Loucy (cell line): ENCODE data around the gene PROP1.

Experiments
- CTCF ChIP-seq: fragments of 200-600 bp; sonication (generic); conservative IDR thresholded peaks from 2 replicates; pipeline ENCODE4 v1.5.1; 2014; ENCODE audit warnings: mild to moderate bottlenecking, antibody characterized with exemption, low read length
- EZH2phosphoT487 ChIP-seq: fragments of 200-600 bp; IDR thresholded peaks from 2 replicates; pipeline ENCODE4 v1.6.1; 2018; ENCODE audit warnings: antibody characterized with exemption, mild to moderate bottlenecking, moderate library complexity, borderline replicate concordance

DNA sequence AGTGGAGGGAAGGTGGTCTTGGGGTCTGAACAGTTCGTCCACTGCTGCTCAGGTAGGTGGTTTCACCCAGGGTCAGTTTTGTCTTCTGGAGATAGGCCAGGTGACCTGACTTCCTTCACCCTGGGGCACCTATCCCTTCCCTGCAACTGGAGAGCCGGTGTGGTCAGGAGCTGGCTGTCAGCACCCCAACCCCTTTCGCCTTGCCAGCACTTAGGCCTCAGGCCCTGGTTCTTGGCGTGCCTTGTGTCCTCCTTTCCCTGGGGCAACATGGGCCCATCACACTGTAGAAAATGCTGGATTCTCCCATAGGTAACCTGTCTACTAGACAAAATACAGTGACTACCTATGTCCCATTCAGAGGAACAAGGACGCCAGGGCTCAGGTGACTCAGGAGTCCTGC, 13.1 kb downstream of the PROP1 start:
- TF ChIP-seq CTCF (no peak), EZH2phosphoT487 (no peak)
